ENCODE measurements around the gene SEBOX.
A peak's percentile ranks its signal among the peaks of the same experiment; 100 is the strongest.
"Not testable (repeated sequence)": the region's sequence is repeated elsewhere in the genome, so short reads cannot be mapped to it uniquely, and the experiment has no call there.

Gene SEBOX

DNA sequence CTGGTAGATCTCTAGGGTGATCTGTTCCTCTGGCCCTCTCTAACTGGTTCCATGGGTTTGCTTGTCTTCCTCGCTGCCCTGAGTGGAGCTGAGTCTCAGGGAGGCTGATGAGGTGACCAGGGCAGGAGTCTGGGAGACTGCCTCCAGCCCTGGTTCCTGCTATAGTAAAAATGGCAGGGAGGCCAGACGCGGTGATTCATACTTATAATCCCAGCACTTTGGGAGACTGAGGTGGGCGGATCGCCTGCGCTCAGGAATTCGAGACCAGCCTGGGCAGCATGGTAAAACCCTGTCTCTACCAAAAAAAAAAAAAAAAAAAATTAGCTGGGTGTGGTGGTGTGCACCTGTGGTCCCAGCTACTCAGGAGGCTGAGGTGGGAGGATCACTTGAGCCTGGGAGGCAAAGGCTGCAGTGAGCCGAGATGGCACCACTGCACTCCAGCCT is 26.2 kb downstream of the SEBOX start:
- not testable (repeated sequence) for DNase-seq (ENCODE audit: low spot score)

DNA sequence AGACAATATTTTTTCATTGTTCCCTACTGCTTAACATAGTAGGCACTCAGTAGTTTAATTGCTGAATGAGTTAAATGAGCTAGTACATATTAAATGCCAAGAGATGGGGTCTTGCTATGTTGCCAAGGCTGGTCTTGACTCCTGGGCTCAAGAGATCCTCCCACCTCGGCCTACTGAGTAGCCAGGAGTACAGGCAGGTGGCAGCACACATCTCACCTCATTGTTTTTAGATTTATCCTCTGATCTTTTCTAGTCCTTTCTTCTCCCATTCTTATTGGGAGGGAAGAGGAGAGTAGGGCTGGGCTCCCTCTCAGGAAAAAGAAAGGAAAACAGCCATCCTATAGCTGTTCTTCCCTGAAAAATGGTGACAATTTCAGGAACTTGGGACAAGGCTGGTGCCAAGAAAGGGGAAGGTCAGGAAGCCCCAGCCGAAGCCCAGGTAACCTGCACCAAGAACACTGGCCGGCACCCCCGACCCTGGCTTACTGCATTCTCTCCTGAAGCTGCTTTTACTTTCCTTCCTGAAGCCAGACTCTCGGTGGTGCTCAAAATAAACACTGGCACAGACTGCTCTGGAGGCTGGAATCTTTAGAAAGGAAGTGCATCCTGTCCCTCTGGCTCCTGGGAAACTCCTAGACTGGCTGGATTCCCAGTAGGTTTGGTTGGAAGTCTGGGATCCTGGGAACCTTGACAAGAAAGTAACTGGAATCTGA is 26.8 kb downstream of the SEBOX start:
- no peak for DNase-seq (ENCODE audit: low spot score)

DNA sequence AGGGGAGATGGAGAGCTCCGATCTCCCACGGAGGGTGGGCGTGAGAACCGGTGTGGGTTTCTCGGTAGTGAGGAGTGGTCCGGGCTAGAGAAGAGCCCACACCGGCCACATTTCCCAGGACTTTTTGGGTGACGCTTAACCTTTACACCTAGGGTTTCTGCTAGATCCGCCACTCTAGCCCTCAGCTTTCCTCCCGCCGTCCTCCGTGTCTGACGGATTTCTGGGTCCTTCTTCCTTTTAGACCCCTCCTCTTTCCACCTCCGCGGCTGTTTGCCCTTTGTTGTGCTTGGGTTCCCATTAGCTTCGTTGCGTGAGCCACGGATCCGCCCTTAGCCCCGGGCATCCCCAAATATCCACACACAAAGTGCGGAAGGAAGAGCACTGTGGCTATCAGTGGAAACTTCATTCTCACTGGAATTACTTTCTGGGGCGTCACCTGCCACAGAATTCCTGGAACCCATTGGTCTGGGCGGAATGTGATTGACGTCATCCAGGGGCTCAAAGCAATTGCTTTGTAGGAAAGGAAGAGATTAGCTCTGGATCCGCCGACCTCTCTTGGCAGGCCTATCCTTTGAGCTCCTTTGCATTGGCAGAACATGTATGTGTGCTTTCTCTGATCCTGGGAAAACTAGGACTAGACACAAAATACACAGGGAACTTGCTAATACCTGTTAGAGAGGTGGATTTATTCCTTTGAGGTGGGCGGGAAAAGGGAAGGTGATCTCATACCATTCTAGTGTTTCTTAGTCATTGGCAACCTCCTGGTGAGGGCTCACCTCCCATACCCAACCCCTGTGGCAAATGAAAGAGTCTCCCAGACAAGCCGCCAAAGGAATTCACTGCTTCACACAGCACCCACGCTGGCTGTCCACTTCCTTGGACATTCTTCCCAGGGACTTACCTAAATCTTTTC is 28.8 kb downstream of the SEBOX start:
- peak; percentile 42 for DNase-seq (ENCODE audit: low spot score)

DNA sequence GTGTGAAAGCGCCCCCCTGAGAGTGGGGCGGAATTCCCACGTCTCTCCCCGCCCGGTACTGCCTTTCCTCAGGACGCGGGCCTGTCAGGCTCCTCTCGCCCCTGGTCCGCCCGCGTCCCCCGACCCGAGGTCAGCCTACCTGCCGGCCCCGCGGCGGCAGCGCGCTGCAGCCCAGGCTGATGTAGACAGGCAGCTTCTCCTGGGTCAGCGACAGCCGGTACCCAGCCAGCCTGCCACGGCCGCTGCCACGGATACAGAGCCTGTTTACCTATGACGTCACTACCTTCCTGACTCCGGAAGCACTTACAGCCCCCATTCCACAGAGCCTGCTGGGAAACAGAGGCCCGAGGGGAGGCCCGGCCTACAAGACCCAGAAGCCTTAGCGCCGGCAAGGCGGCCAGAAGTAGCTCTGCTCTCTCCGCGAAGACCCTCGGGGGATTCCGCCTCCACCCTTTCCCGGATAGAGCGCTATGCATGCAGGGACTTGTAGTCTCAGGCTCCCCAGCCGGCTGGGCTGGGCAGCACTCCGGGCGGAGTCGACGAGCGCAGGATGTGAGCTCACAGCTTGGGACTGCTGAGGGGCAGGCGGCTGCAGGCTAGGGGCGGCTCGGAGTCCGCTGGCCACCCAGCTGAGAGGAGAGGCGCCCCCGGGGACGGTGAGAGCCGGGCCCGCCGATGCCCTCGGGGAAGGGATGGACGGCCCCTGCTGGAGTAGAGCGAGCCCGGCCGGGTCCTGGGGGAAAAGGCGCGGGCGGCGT is 29.6 kb downstream of the SEBOX start, which contains the start of the genes IFT20 and TNFAIP1:
Gene IFT20 (minus strand): TSS at position 272 of the 758 bp plus-strand sequence. CDS start 3,487 bp downstream, outside the sequence.
Gene TNFAIP1 (plus strand): TSS at position 561 of the 758 bp plus-strand sequence. CDS start 3,761 bp downstream, outside the sequence.
- peak; percentile 100 for DNase-seq (ENCODE audit: low spot score)

DNA sequence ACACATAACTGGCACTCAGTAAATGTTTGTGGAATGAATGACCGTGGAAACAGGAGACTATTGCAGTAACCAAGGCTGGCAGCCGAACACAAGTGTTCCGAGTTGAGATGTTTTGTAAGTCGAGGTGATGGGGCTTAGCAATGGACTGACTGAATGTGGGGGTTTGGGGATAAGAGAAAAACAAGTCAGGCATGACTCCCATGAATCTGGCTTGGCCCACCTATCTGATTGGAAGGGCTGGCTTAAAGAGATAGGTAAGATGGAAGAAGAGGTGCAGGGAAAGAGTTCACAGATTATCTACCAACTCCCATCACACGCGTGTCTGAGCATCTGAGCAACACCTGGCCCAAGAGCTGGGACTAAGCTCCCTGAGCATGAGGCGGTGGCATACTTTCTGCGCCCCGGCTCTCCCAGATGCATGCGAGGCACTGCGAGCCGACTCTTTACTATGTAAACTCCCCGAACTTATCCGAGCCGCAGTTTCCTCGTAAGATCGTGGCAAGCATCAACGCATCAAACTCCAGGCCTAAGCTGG is 30.3 kb downstream of the SEBOX start:
- DNase-seq (ENCODE audit: low spot score), result no peak

DNA sequence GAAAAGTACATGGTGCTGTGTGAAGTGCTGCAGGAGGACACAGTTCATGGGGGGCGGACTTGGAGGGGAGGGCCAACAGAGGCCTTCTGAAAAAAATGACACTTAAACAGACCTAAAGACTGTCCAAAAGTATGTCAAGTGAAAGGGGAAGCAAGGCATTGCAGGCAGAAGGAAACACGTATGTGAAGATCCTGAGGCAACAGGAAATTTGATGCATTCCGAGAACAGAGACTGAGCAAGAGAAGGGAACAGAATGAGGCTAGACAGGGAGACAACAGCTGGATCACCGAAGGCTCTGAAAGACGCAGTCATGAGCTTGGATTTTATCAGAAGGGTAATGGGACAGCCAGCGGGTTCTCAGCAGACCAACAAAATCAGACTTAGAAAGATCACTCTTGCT is 30.8 kb downstream of the SEBOX start:
- DNase-seq (ENCODE audit: low spot score), result no peak

DNA sequence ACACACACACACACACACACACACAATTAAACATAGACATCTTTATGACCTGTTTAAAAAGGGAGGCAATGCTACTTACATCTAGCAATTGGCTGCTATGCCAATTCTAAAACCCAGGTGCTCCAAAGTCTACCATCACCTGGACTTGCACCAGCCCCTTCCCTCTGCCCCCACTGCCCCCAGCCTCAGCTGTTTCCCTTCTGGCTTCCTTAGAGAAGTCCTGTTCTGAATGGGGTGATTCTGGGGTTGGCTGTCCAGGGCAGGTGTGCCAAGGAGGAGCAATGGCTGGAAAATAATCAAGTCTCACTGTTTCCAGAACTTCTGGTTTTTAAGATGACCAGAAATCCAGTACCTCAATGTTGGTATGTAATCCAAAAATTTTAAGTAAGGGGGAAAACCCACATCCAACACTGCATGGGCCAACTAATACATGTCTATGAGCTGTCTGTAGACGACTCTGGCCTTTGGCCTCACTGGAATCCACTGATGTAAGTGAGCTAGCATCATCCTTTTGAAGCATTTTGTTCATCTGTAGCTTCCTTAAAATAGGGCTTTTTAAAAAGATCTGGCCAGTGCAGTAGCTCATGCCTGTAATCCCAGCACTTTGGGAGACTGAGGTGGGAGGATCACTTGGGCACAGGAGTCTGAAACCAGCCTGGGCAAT is 31.8 kb downstream of the SEBOX start:
- DNase-seq (ENCODE audit: low spot score), result no peak

DNA sequence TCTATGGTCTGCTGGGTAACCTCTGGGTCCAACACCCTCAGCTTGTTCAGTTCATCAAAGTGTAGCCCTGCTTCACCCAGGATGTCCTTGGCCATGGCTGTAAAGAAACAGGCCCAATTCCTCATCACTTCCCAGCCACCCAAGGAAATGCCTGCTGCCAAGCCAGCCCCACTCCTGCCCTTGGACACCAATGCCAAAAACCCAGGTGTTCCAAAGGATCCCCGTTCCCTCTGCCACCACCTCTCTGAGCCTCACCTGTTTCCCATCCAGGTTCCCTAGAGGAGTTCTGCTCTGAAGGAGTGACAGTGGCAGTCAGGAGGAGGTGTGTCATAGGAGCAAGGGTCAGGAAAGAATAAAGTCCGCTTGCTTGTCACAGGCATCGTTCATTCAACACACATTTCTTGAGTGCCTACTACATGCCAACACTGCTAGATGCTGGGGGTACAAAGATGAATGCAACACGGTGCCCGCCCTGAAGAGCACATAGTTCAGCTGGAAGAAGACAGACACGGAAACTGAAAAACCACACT is 33.0 kb downstream of the SEBOX start:
- no peak for DNase-seq (ENCODE audit: low spot score)

DNA sequence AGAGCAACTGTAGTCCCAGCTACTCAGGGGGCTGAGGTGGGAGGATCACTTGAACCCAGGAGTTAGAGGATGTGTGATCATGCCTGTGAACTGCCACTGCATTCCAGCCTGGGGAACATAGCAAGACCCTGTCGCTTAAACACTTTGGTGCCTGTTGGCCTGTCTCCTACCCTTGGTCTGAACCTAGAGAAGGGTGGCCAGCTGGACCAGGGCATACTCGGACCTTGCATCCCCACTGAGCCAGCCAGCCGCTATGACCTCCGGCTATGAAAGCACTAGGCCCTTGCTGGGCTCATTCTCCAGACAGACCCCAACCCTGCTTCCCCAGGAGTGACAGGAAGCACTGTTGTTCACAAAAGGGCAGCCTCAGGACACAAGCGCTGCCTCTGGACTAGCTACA is 34.3 kb downstream of the SEBOX start:
- DNase-seq (ENCODE audit: low spot score), result no peak

DNA sequence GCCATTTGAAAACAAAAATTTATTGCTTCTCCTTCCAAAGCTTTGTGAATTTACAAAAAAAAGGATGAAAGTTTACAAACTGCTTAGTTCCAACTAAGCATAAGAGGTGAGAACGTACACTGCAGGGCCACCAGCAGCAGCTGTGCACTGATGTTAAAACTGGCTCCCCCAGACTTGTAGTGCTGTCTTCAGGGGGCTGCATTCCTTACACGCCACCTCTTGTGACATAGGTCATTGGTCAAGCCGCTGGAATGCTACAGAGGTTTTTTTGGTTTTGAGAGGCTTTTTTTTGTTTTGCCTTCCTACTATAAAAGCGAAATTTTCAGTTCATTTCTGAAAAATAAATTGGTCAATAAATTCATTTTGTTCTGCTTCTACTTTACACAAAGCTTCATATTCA is 36.7 kb downstream of the SEBOX start:
- DNase-seq (ENCODE audit: low spot score), result no peak

DNA sequence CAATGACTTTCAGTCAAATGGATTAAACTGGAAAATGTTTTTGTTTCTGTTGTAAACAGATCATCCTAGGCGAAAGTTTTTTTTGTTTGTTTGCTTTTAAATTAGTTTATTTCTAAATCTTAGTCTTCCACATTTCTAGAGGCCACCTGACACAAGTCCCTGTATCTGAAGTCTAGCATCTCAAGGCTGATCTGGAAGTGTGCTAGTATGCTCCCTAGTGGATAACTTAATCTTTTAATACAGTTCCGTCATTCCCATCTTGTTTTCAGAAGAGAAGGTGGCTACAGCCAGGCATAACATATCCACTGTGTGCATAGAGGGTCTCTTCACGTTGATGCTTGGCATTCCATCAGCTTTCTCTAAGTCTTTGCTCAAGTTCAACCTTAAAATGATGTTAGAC is 37.3 kb downstream of the SEBOX start:
- no peak for DNase-seq (ENCODE audit: low spot score)

DNA sequence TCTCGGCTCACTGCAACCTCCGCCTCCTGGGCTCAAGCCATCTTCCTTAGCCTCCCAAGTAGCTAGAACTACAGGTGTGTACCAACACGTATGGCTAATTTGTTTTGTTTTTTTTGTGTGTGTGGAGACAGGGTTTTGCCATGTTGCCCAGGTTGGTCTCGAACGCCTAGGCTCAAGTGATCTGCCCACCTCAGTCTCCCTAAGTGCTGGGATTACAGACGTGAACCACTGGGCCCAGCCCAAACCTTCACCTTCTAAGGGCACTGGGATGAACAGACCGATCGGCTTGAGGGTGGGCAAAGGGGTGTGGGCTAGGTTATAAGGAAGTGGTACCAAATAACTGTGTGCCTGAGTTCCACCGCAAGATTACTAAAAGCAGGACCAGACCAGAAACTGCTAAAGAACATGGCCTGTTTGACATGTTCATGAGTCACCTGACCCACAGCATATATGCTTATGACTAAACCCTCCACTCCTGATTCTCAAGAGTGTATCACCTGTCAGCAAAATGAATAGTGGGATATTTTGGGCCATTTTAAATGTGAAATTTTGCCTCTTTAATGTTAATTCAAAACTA is 37.9 kb downstream of the SEBOX start:
- no peak for DNase-seq (ENCODE audit: low spot score)

DNA sequence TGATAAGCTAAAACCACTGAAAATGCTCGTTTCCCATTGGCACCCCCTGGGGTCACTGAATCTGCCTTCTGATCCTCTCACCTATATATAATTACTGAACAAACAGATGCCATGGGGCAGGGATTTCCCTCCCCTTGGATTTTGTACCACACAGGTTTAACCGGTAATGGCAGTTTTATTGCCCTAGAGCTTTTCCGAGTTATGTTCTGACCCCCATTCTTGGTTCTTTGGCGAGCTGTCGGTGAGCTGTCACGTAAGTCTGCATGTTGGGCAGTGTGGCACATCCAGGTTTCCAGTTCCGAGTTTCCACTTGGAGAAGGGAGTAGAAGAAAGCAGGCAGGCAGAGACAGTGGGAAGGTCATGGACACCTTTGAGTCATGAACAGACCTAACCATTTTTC is 38.9 kb downstream of the SEBOX start:
- no peak for DNase-seq (ENCODE audit: low spot score)

DNA sequence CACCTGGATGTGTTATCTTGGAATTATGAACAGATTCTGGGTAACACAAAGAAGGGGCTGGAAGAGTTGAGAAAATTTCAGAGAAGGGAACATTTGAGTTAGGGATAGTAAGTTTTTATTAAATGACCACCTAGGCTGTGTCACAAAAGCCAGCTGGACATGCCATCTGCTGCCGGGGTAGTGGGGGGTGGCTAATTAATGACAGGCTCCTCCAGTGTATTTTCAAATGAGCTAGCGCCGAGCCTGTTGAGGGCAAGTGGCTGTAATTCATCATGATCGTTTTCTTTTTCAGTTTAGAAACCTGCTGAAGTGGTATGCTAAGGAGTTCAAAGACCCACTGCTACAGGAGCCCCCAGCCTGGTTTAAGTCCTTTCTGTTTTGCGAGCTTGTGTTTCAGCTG is 39.8 kb downstream of the SEBOX start:
- DNase-seq (ENCODE audit: low spot score), result no peak

DNA sequence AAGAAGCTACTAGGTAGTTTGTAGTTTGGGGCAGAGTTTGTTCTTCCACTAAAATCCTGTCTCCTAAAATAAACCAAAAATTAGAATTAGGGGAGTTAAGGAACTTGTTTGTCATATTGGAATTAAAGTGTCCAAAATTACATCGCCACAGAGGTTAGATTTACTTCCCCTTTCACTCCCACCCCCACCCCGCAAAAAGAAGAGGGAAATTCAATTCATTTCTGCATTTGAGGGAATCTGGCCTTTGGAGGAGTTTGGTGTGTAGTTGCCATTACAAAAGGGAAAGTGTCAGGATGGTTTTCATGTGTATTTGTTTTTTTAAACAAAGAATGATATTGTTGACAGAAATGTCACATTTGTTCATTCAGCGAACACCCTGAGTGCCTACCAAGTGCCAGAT is 40.2 kb downstream of the SEBOX start:
- no peak for DNase-seq (ENCODE audit: low spot score)

DNA sequence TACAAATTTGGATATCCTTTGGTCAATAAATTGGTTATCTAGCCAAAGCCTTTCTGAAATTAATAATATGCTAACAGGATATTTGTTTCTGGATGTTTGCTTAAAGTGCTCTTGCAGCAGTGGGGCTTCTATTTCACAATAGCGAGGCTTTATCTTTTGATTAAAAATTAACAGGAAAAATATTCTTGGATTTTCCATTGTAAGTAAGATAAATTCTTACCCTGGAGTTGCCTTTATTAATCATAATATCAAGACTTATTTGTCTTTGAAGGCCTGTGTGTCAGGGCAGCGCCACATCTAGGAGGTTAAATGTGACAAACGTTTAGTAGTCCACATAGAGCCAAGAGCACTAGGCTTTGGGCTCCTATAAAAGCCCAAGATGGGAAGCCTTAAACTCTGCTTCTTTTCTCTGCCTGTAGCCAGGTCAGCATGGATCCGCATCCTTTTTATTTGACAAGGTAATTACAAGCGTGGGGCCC is 40.7 kb downstream of the SEBOX start:
- no peak for DNase-seq (ENCODE audit: low spot score)

DNA sequence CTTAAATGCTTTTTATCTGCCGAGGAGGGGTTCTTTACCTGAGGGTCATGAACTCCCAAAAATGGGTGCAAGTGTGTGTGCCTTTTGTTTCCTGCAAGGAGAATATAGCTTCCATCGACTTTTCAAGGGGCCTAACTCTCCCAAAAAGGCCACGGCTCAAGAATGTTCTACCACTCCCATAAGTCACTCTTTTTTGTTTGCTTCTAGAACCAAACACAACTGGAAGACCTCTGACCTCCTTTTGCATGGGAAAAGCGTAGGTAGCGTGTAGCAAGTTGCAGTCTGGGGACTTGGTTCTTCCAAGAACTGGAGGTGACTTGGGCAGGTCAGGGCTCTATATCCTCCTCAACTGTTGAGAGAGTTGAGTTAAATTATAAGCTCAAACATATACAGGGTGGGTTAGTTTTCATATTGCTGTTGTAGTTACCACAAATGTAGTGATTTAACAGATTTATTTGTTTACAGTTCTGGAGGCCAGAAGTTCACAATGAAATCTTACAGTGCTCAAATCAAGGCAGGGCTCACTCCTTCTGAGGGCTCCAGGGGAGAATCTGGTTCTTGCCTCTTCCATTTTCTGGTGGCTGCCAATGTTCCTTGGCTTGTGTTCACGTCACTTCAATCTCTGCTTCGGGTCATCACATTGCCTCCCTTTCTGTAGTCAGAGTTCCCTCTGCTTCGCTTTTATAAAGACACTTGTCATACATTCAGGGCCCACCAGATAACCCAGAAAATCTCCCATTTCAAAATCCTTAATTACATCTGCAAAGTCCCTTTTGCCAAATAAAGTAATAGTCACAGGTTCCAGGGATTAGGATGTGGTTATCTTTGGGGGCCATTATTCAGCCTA is 44.6 kb downstream of the SEBOX start:
- no peak for DNase-seq (ENCODE audit: low spot score)

DNA sequence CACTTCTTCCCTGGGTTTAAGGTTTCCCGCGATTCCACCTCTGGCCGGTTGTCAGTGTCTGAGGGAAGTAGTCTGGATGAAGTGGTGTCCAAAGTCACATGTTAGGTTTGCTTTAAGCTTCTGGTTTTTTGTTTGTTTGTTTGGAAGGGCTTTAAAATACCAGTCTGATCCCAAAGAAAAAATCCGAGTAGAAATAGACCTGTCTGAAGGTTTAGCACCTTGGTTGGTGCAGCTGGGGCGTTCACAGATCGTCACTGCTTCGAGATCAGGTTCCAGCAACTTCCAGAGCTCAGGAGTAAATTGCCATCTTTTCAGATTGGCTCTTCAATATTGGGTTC is 45.4 kb downstream of the SEBOX start:
- no peak for DNase-seq (ENCODE audit: low spot score)

DNA sequence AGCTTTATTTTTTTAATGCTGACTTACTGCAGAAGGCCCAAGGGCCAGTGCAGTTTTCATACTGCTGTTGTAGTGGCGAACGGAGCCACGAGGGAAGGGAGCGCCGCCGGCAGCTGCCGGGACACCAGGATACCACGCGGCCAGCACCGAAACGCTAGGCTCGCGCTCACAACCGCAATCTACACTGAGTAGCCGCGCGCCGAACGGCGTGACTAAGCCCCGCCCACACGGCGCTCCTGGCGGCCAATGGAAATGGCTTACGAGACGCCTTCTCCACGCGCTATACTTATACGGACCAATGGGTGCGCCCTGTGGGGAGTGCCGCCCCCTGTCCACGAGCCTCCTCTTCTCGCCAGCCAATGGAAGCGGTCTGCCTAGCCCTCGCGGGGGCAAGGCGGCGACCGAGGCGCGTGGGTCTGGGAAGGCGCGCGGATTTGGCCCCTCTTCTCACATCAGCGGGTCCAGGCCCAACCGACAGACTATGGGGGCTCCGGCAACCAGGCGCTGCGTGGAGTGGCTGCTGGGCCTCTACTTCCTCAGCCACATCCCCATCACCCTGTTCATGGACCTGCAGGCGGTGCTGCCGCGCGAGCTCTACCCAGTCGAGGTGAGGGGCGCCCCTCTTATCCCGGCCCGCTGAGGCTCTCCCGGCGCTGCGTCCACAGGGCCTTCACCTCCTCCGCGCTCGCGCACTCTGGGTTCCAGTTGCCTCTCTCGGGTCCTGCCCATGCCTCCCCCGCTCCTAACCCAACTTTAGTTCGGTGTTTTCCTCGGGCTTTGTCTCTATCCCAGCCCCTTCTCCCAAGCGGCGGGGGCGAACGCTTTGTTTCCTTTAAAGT is 46.0 kb downstream of the SEBOX start, which contains the start of gene TMEM97:
Gene TMEM97 (plus strand): TSS at position 442 of the 839 bp plus-strand sequence. CDS start 40 bp downstream, at position 482.
- peak; percentile 96 for DNase-seq (ENCODE audit: low spot score)

Data from pons (tissue), 1 donor.